ENCODE results near the gene IL36A. TPM values are rescaled to one million over a fixed set of nuclear protein-coding genes. Genes with fewer than 3 reads are reported as not detected.

Gene IL36A
- total RNA-seq, 1 experiment from 2014 or later: not detected

- Histone ChIP-seq H3K4me1 (replicated peaks; ENCODE audit: insufficient read depth) (no peaks in the 10 kb centered on the region), H3K36me3 (ENCODE audit: low read depth) (no peaks in the 10 kb centered on the region), H3K9me2 (ENCODE audit: insufficient read depth) (no peaks in the 10 kb centered on the region), H3K4me2 (no peak overlapping the region), H3F3A (ENCODE audit: insufficient read depth, low read depth) (no peaks in the 10 kb centered on the region), H3K27me3 (ENCODE audit: insufficient read depth, low read depth) (no peaks in the 10 kb centered on the region), H4K20me1 (ENCODE audit: insufficient read depth) (no peaks in the 10 kb centered on the region), H2AFZ (no peak overlapping the region), H3K9me3 (ENCODE audit: insufficient read depth, low read depth) (0 out of 2 replicates have a peak, but pooled peaks cover 6% of the 10 kb centered on the region), H3K27ac (no peak overlapping the region), H3K4me3 (no peak overlapping the region), H3K79me2 (ENCODE audit: low read depth) (no peaks in the 10 kb centered on the region)
- BruUV-seq (replicated peaks): no TSS peak
- ChIA-PET POLR2A (ENCODE audit: unreplicated experiment) (no interaction called here), CTCF (no interaction called here)
- intact Hi-C loops (cut with micrococcal nuclease; ENCODE audit: unreplicated experiment): no loop called here
- TF ChIP-seq CTCF (conservative IDR thresholded peaks at IDR 0.05) (peak; percentile 46), EZH2 (IDR thresholded peaks at IDR 0.05; ENCODE audit: low read depth) (no peak)
- no peak for DNase-seq
Observed at GRCh38 chr2:113041871-113042270, 36.6 kb downstream of the IL36A start.

GRCh38 chr2:113046465-113046864 lies 41.2 kb downstream of the IL36A start:
- no peaks in the 10 kb centered on the region for H4K20me1 ChIP-seq (ENCODE audit: insufficient read depth)
- BruUV-seq (replicated peaks): no TSS peak
- H3K9me3 ChIP-seq (ENCODE audit: insufficient read depth, low read depth): 0 out of 2 replicates have a peak, but pooled peaks cover 6% of the 10 kb centered on the region
- H3K27me3 ChIP-seq (ENCODE audit: insufficient read depth, low read depth): no peaks in the 10 kb centered on the region
- no peak overlapping the region for H3K4me3 ChIP-seq
- no peaks in the 10 kb centered on the region for H3K79me2 ChIP-seq (ENCODE audit: low read depth)
- no peak overlapping the region for H3K4me2 ChIP-seq
- CTCF ChIA-PET: no interaction called here
- H3K4me1 ChIP-seq (replicated peaks; ENCODE audit: insufficient read depth): no peaks in the 10 kb centered on the region
- POLR2A ChIA-PET (ENCODE audit: unreplicated experiment): no interaction called here
- no peaks in the 10 kb centered on the region for H3K36me3 ChIP-seq (ENCODE audit: low read depth)
- no peak for DNase-seq
- H3K27ac ChIP-seq: no peak overlapping the region
- H3F3A ChIP-seq (ENCODE audit: insufficient read depth, low read depth): no peaks in the 10 kb centered on the region
- no peak overlapping the region for H2AFZ ChIP-seq
- TF ChIP-seq EZH2 (IDR thresholded peaks at IDR 0.05; ENCODE audit: low read depth): no peak
- H3K9me2 ChIP-seq (ENCODE audit: insufficient read depth): no peaks in the 10 kb centered on the region
- intact Hi-C loops (cut with micrococcal nuclease; ENCODE audit: unreplicated experiment): no loop called here

GRCh38 chr2:113050921-113051895 lies 45.9 kb downstream of the IL36A start:
- Histone ChIP-seq H3K4me1 (replicated peaks; ENCODE audit: insufficient read depth) (no peaks in the 10 kb centered on the region), H3K36me3 (ENCODE audit: low read depth) (no peaks in the 10 kb centered on the region), H3K79me2 (ENCODE audit: low read depth) (no peaks in the 10 kb centered on the region), H3K27me3 (ENCODE audit: insufficient read depth, low read depth) (no peaks in the 10 kb centered on the region), H2AFZ (no peak overlapping the region), H3K9me3 (ENCODE audit: insufficient read depth, low read depth) (peaks cover 15% of the 10 kb centered on the region; the same call in 1 of the 2 replicates), H3K4me2 (no peak overlapping the region), H3K27ac (no peak overlapping the region), H4K20me1 (ENCODE audit: insufficient read depth) (no peaks in the 10 kb centered on the region), H3K9me2 (ENCODE audit: insufficient read depth) (no peaks in the 10 kb centered on the region), H3K4me3 (no peak overlapping the region), H3F3A (ENCODE audit: insufficient read depth, low read depth) (no peaks in the 10 kb centered on the region)
- CTCF ChIA-PET: no interaction called here
- no TSS peak for BruUV-seq (replicated peaks)
- POLR2A ChIA-PET (ENCODE audit: unreplicated experiment): no interaction called here
- no peak for DNase-seq
- intact Hi-C loops (cut with micrococcal nuclease; ENCODE audit: unreplicated experiment): no loop called here
- TF ChIP-seq EZH2 (IDR thresholded peaks at IDR 0.05; ENCODE audit: low read depth) (no peak), CTCF (conservative IDR thresholded peaks at IDR 0.05) (no peak)
